22Rv1 (cell line): ENCODE data around the gene TACC2.

Experiments used
- CTCF ChIP-seq: fragments of 450-650 bp; IDR thresholded peaks from 2 replicates; pipeline ENCODE4 v1.5.1; 2017; ENCODE audit warnings: mild to moderate bottlenecking
- ZFX ChIP-seq: fragments of 450-650 bp; IDR thresholded peaks from 2 replicates; pipeline ENCODE4 v1.6.1; 2017; ENCODE audit warnings: antibody characterized with exemption, borderline replicate concordance

GRCh38 chr10:122098924-122099323 is 110.0 kb downstream of the TACC2 start:
- TF ChIP-seq CTCF (no peak), ZFX (no peak)
